K562 (cell line): ENCODE measurements around the gene SLC44A2. TPM values are rescaled to one million over a fixed set of nuclear protein-coding genes. Genes with fewer than 3 reads are reported as not detected.
A peak's percentile ranks its signal among the peaks of the same experiment; 100 is the strongest.

Experiments
- ATF1 ChIP-seq, 2 experiments: fragments of 450-650 bp in 1 of 2; IDR thresholded peaks; 2 replicates each; pipeline ENCODE4 v1.6.1; 2016; ENCODE audit warnings: missing compliant biosample characterization in 1 of 2, missing genetic modification characterization in 1 of 2
- HDAC3 ChIP-seq: fragments of 450-650 bp; IDR thresholded peaks from 2 replicates; pipeline ENCODE4 v1.6.1; 2018; ENCODE audit warnings: borderline replicate concordance, mild to moderate bottlenecking, moderate library complexity; ENCODE audit not compliant: partially characterized antibody
- PCBP1 ChIP-seq: fragments of 200-400 bp; formaldehyde crosslinking; IDR thresholded peaks from 2 replicates; pipeline ENCODE4 v1.6.1; 2018; ENCODE audit warnings: mild to moderate bottlenecking, low read depth, low read length; ENCODE audit not compliant: poor library complexity, severe bottlenecking
- ZBTB17 ChIP-seq: fragments of 450-650 bp; formaldehyde crosslinking; IDR thresholded peaks from 2 replicates; pipeline ENCODE4 v1.4.0; 2020; ENCODE audit warnings: mild to moderate bottlenecking
- ZNF121 ChIP-seq: sonication (generic); formaldehyde crosslinking; conservative IDR thresholded peaks from 2 replicates; pipeline ENCODE4 v1.8.0; 2022; ENCODE audit warnings: missing genetic modification reagents
- polyA plus RNA-seq, 8 experiments: library from polyadenylated mRNA; depleted of rRNA in 4 of 8; stranded (reverse) in 5 of 8; unstranded in 3 of 8; fragments of >200 nt; fragmentation: Nextera tagmentation in 2 of 8; fragmentation: Illumina TruSeq in 1 of 8; extraction: Ambion mirVana in 2 of 8; extraction: Trizol in 1 of 8; gene quantifications; 2 replicates each; pipeline versions ENCODE4 v1.2.1 to v1.2.3, GENCODE V29; 2011 to 2014; ENCODE audit warnings: inconsistent platforms in 1 of 8, missing spikeins in 1 of 8
- total RNA-seq, 7 experiments: library from RNA; depleted of rRNA in 6 of 7; stranded (reverse); fragments of >200 nt in 6 of 7; fragmentation: Illumina TruSeq in 2 of 7; extraction: Trizol in 2 of 7; gene quantifications; 2 replicates each; pipeline versions ENCODE4 v1.2.1 to v1.2.3, GENCODE V29; 2011 to 2021; ENCODE audit warnings: low replicate concordance in 1 of 7
- TF ChIP-seq, protein P1 (sequence below): fragments of 450-650 bp; IDR thresholded peaks from 2 replicates; pipeline ENCODE4 v1.6.1; 2016
- TF ChIP-seq, protein P2 (sequence below), 2 experiments: IDR thresholded peaks in 1 of 2; conservative IDR thresholded peaks in 1 of 2; 2 replicates each; pipeline ENCODE4 v1.6.1; 2016; ENCODE audit warnings: low read depth in 2 of 2, mild to moderate bottlenecking in 1 of 2, missing compliant biosample characterization in 1 of 2, missing genetic modification characterization in 1 of 2, moderate library complexity in 1 of 2
- TF ChIP-seq, protein P3 (sequence below): sonication (generic); formaldehyde crosslinking; IDR thresholded peaks from 2 replicates; pipeline ENCODE4 v1.8.1; 2022; ENCODE audit warnings: missing genetic modification reagents
- TF ChIP-seq, protein P4 (sequence below): sonication (generic); formaldehyde crosslinking; IDR thresholded peaks from 2 replicates; pipeline ENCODE4 v1.8.0; 2022; ENCODE audit warnings: missing genetic modification reagents, mild to moderate bottlenecking, moderate library complexity, borderline replicate concordance
- TF ChIP-seq, protein P5 (sequence below): fragments of 450-650 bp; formaldehyde crosslinking; IDR thresholded peaks from 2 replicates; pipeline ENCODE4 v1.4.0; 2020; ENCODE audit warnings: mild to moderate bottlenecking, mixed read lengths

The SLC44A2 gene
- total and polyA plus RNA-seq, 9 of the 15 experiments (the other 6 are each of a cell fraction or from before 2014, with no cell fraction given), result 1.1 to 34.2 (median 8.1) TPM

DNA sequence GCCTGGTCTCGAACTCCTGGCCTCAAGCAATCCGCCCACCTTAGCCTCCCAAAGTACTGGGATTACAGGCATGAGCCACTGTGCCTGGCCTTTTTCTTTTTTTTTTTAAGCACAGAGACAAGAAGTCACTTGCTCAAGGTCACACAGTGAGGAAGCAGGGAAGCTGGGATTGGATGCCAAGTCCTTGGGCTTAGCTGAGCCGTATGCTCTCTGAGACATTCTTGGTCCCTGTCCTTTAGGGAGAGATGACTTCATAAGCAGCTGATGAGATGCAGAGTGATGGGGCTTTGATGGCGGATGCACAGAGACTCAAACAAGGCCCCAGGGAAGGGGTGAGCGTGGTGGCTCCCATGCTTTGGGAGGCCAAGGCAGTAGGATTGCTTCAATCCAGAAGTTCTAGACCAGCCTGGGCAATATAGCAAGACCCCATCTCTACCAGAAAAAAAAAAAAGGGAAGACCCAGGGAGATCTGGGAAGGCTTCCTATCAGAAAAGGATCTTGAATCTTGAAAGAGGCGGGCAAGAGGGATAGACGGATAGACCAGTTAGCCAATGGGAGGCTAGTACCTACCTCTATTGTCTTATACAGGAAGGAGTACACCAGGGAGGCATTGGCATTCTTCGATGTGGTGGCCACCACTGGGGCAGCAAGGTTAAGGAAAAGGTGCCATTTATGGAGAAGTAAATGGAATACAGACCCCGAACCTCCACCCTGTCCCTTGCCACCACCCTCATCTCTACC is 42.1 kb upstream of the SLC44A2 start (continued):
- TF ChIP-seq, protein P1, sequence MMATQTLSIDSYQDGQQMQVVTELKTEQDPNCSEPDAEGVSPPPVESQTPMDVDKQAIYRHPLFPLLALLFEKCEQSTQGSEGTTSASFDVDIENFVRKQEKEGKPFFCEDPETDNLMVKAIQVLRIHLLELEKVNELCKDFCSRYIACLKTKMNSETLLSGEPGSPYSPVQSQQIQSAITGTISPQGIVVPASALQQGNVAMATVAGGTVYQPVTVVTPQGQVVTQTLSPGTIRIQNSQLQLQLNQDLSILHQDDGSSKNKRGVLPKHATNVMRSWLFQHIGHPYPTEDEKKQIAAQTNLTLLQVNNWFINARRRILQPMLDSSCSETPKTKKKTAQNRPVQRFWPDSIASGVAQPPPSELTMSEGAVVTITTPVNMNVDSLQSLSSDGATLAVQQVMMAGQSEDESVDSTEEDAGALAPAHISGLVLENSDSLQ, result peak; percentile 95
- TF ChIP-seq PCBP1 (no peak), ZBTB17 (CRISPR knock-in tag) (no peak), ATF1 (CRISPR knock-in tag; IDR thresholded peaks at IDR 0.05) (no peak), ATF1 (tag; IDR thresholded peaks at IDR 0.05) (no peak), ZNF121 (peak; percentile 83), HDAC3 (no peak)
- TF ChIP-seq, protein P2, sequence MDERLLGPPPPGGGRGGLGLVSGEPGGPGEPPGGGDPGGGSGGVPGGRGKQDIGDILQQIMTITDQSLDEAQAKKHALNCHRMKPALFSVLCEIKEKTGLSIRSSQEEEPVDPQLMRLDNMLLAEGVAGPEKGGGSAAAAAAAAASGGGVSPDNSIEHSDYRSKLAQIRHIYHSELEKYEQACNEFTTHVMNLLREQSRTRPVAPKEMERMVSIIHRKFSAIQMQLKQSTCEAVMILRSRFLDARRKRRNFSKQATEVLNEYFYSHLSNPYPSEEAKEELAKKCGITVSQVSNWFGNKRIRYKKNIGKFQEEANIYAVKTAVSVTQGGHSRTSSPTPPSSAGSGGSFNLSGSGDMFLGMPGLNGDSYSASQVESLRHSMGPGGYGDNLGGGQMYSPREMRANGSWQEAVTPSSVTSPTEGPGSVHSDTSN (CRISPR knock-in tag; IDR thresholded peaks at IDR 0.05; ENCODE audit: low read depth), result peak; percentile 23; the same call in 1 of the 2 replicates
- TF ChIP-seq, protein P2 (tag; conservative IDR thresholded peaks at IDR 0.05; ENCODE audit: low read depth), result peak; percentile 67
- TF ChIP-seq, protein P3, sequence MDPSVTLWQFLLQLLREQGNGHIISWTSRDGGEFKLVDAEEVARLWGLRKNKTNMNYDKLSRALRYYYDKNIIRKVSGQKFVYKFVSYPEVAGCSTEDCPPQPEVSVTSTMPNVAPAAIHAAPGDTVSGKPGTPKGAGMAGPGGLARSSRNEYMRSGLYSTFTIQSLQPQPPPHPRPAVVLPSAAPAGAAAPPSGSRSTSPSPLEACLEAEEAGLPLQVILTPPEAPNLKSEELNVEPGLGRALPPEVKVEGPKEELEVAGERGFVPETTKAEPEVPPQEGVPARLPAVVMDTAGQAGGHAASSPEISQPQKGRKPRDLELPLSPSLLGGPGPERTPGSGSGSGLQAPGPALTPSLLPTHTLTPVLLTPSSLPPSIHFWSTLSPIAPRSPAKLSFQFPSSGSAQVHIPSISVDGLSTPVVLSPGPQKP (CRISPR knock-in tag), result no peak
- TF ChIP-seq, protein P4, sequence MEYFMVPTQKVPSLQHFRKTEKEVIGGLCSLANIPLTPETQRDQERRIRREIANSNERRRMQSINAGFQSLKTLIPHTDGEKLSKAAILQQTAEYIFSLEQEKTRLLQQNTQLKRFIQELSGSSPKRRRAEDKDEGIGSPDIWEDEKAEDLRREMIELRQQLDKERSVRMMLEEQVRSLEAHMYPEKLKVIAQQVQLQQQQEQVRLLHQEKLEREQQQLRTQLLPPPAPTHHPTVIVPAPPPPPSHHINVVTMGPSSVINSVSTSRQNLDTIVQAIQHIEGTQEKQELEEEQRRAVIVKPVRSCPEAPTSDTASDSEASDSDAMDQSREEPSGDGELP, result 0 out of 2 replicates have a peak, but pooled peaks have one; percentile 20
- TF ChIP-seq, protein P5, sequence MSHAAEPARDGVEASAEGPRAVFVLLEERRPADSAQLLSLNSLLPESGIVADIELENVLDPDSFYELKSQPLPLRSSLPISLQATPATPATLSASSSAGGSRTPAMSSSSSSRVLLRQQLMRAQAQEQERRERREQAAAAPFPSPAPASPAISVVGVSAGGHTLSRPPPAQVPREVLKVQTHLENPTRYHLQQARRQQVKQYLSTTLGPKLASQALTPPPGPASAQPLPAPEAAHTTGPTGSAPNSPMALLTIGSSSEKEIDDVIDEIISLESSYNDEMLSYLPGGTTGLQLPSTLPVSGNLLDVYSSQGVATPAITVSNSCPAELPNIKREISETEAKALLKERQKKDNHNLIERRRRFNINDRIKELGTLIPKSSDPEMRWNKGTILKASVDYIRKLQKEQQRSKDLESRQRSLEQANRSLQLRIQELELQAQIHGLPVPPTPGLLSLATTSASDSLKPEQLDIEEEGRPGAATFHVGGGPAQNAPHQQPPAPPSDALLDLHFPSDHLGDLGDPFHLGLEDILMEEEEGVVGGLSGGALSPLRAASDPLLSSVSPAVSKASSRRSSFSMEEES (CRISPR knock-in tag), result no peak
